HG03342 (cell line): ENCODE results near the gene NHS.
"Not testable (repeated sequence)": the region's sequence is repeated elsewhere in the genome, so short reads cannot be mapped to it uniquely, and the experiment has no call there.

Experiments
- ATAC-seq: cut with Tn5 transposase; IDR thresholded peaks from one replicate; pipeline ENCODE4 v1.9.1; 2021; ENCODE audit warnings: mild to moderate bottlenecking, moderate library complexity; ENCODE audit not compliant: unreplicated experiment

The NHS gene

DNA sequence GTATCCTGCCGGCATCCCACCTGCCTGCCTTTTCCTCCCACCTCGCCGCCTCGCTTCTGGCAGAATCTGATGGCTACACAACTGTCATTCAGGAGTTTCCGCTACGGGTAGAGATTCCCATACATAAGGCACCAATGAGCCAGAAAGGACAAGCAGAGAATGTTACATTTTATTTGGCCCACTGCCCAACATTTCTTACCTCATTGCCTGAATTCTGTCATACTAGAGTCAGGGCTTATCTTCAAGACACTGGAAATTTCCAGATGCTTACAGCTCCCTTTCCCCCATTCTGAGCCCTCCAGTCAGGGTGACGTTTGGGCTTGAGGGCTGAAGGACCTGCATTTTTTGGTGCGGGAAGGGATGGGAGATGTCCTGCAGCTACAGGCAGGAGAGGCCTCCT is 113.0 kb downstream of the NHS start:
- no peak for ATAC-seq

DNA sequence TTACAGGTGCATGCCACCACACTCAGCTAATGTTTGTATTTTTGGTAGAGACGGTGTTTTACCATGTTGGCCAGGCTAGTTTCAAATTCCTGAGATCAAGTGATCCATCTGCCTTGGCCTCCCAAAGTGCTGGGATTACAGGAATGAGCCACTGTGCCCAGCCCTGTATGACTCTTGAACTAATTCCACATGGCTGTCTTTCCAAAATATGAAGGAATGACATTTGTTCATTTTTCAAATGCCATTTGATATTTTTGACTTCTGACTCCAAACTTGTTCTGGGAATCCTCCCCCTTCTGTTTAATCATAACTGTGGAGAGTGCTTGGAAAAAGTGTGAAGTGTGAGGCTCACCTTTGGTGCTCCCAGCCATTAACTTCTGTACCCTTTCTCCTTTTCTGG is 119.2 kb downstream of the NHS start:
- ATAC-seq: no peak

- no peak for ATAC-seq
These were observed 120.1 kb downstream of the NHS start for GRCh38 chrX:17495052-17495451.

DNA sequence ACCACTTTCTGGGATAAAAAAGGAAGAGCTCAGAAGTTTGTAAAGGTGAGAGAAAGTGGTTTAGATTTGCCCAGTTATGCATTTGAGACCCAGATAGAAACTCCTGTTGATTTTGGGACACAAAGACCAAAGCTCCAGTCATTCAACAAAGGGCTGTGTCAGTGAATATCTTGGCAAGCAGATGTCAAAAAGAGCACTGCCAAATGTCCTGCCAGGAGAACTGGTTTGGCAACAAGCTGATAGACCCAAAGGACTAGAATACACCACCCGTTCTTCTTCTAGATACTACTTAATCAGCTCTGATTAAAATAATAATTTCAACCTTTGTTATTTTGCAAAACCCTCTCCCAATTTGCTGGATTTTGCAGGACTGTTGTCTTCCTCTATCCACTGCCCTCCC is 121.4 kb downstream of the NHS start:
- no peak for ATAC-seq

GRCh38 chrX:17497193-17497592 is 122.2 kb downstream of the NHS start:
- ATAC-seq: no peak

GRCh38 chrX:17499512-17499911 is 124.5 kb downstream of the NHS start:
- no peak for ATAC-seq

DNA sequence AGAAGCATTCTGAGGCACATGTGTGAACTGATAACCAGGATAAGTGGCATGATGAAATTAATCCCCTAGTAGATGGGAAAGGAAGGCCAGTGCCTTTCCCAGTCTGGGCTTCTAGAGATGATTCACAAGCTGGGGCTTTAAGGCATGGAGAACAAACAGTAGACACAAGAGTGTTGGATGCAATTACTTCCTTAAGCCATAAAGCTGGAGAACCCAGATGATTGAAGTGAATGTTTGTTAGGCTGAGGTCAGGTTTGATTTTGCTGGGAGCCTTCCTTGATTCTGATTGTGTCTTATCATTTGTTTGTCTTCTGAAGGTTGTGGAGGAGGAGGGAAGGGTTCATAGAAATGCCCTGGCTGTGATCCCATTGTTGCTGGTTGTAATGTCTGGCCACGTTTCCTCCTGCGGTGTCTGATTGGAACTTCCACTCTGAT is 125.2 kb downstream of the NHS start:
- no peak for ATAC-seq

GRCh38 chrX:17501746-17502145 is 126.7 kb downstream of the NHS start:
- ATAC-seq: no peak

GRCh38 chrX:17506352-17506751 is 131.4 kb downstream of the NHS start:
- ATAC-seq: not testable (repeated sequence)

- no peak for ATAC-seq
These were observed 136.6 kb downstream of the NHS start for GRCh38 chrX:17511556-17511955.

GRCh38 chrX:17519358-17519757 is 144.4 kb downstream of the NHS start:
- no peak for ATAC-seq

- ATAC-seq: no peak
These were observed 145.1 kb downstream of the NHS start for GRCh38 chrX:17520016-17520615.

GRCh38 chrX:17521871-17522693 is 147.1 kb downstream of the NHS start:
- ATAC-seq: no peak

- ATAC-seq: no peak
These were observed 150.3 kb downstream of the NHS start for GRCh38 chrX:17525266-17525665.

GRCh38 chrX:17525762-17526555 is 151.0 kb downstream of the NHS start:
- ATAC-seq: no peak

- ATAC-seq: no peak
These were observed 152.2 kb downstream of the NHS start for GRCh38 chrX:17527135-17527701.

- no peak for ATAC-seq
These were observed 152.9 kb downstream of the NHS start for GRCh38 chrX:17527922-17528321.

GRCh38 chrX:17529151-17529745 is 154.2 kb downstream of the NHS start:
- ATAC-seq: no peak

GRCh38 chrX:17531500-17531899 is 156.5 kb downstream of the NHS start:
- no peak for ATAC-seq

DNA sequence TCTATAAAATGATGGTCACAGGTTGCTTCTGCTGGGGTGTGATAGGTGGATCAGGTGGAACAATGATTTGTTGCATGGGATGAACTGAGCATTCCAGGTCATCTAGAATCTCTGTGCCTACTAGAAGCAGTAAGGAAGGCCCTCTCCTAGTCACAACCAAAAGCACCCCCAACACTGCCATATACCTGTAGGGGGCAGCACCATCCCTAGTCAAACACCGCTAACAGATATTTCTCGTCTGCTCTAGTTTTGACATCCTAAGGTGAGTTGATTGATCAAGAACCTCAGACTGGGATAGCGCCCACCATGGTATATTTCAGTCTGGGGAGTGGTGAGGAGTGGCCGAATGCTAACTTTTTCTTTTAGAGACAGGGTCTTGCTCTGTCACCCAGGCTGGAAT is 160.2 kb downstream of the NHS start:
- ATAC-seq: peak; percentile 67

- no peak for ATAC-seq
These were observed 162.8 kb downstream of the NHS start for GRCh38 chrX:17537723-17538243.
